ENCODE data around the gene ARHGAP25.

DNA sequence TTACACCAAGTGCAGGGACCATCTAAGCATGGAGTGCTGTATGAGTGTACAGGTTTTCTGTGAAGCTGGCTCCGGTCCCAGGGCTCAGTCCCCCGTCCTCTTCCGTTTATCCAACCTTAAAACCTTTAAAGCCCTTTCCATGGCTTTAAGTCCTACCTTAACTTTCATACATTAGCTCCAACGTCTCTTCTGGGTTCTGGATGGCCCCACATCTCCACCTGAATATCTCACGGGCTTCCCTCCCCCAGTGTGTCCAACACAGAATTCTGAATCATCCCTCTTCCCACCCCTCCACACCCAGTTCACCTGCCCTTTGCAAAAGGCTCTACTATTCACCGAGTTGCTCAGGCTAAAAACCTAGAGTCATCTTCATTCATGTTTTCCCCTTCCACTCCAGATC lies 12.8 kb downstream of the ARHGAP25 start:
- TF ChIP-seq SMC3 (IDR thresholded peaks at IDR 0.05; ENCODE audit: low read depth, low read length) (no peak), POLR2A (IDR thresholded peaks at IDR 0.05; ENCODE audit: low read depth, low read length) (no peak), MAZ (IDR thresholded peaks at IDR 0.05; ENCODE audit: borderline replicate concordance, low read depth, low read length) (no peak), CTCF (conservative IDR thresholded peaks at IDR 0.05; ENCODE audit: low read depth, low read length) (no peak), USF2 (IDR thresholded peaks at IDR 0.05; ENCODE audit: low read depth, low read length) (no peak), BHLHE40 (IDR thresholded peaks at IDR 0.05; ENCODE audit: low read depth, low read length) (no peak), RCOR1 (IDR thresholded peaks at IDR 0.05; ENCODE audit: insufficient replicate concordance, low read length) (no peak), MXI1 (IDR thresholded peaks at IDR 0.05; ENCODE audit: borderline replicate concordance, low read depth, low read length) (no peak)
